Adrenal gland (tissue), 12 donors: ENCODE data around the gene EXD1. TPM values are rescaled to one million over a fixed set of nuclear protein-coding genes. Genes with fewer than 3 reads are reported as not detected.
A peak's percentile ranks its signal among the peaks of the same experiment; 100 is the strongest.

ENCODE experiments used
- DNase-seq, 7 donors: peaks; one replicate each; pipeline ENCODE4 v3.0.0-alpha.2; 2019 to 2020
- H3K27ac ChIP-seq, 5 donors: fragments of 200-600 bp; sonication (generic) in 4 of 5; 1 replicate in 3 of 5; 2 replicates in 2 of 5; pipeline versions ENCODE4 v1.5.1 to v1.8.0; 2016 to 2020; ENCODE audit warnings: mild to moderate bottlenecking in 1 of 5
- H3K27me3 ChIP-seq: fragments of 200-600 bp; 2 replicates; pipeline ENCODE4 v1.8.0; 2021
- H3K36me3 ChIP-seq, 2 donors: fragments of 200-600 bp; replicated peaks in 1 of 2; 1 replicate in 1 of 2; 2 replicates in 1 of 2; pipeline versions ENCODE4 v1.5.1 to v1.8.0; 2018 to 2022
- H3K4me1 ChIP-seq, 2 donors: fragments of 200-600 bp; replicated peaks in 1 of 2; 1 replicate in 1 of 2; 2 replicates in 1 of 2; pipeline versions ENCODE4 v1.5.1 to v1.8.0; 2018 to 2021
- H3K4me3 ChIP-seq, 4 donors: fragments of 200-600 bp; sonication (generic) in 3 of 4; one replicate each; pipeline ENCODE4 v1.5.1; 2016 to 2018
- H3K9me3 ChIP-seq, 3 donors: fragments of 200-600 bp; sonication (generic) in 1 of 3; replicated peaks in 1 of 3; 1 replicate in 2 of 3; 2 replicates in 1 of 3; pipeline versions ENCODE4 v1.5.1 to v1.8.0; 2016 to 2021
- CTCF ChIP-seq, 6 experiments: fragments of 450-650 bp in 4 of 6; fragments of 200-600 bp in 2 of 6; sonication (generic) in 1 of 6; IDR thresholded peaks; 1 replicate in 5 of 6; 2 replicates in 1 of 6; pipeline versions ENCODE4 v1.5.1 to v1.8.0; 2016 to 2021; ENCODE audit warnings: antibody characterized with exemption in 6 of 6, mild to moderate bottlenecking in 2 of 6, moderate library complexity in 1 of 6
- POLR2A ChIP-seq, 2 donors: fragments of 450-650 bp; IDR thresholded peaks; one replicate each; pipeline ENCODE4 v1.6.1; 2017; ENCODE audit warnings: antibody characterized with exemption in 2 of 2, mild to moderate bottlenecking in 2 of 2, moderate library complexity in 1 of 2
- WGBS, 4 donors: extraction: QIAGEN DNeasy Blood & Tissue Kit in 2 of 4; methylation state at CpG; one replicate each; pipeline versions ENCODE4 v1.1.5 to v1.1.7; 2013 to 2017; 5-methylcytosine and 5-hydroxymethylcytosine counted together
- intact Hi-C, 2 donors: fragments of 100-400 bp; cut with DNase I; formaldehyde crosslinking; loops; one replicate each; pipeline versions ENCODE4 v1.14.1 to v1.15.0; 2022 to 2023
- polyA plus RNA-seq, 3 donors: library from polyadenylated mRNA; stranded (reverse); fragments of 200-250 nt in 2 of 3; fragments of 350-450 nt in 1 of 3; fragmentation: Illumina TruSeq in 1 of 3; extraction: RNeasy Lipid Tissue Mini Kit (QIAGEN cat#74804) in 1 of 3; gene quantifications; one replicate each; pipeline ENCODE4 v1.2.3, GENCODE V29; 2013 to 2014
- total RNA-seq, 9 donors: library from RNA; depleted of rRNA in 4 of 9; stranded (reverse); fragments of >200 nt in 4 of 9; fragments of 120-200 nt in 1 of 9; fragmentation: NEBNext Ultra II Directional in 1 of 9; extraction: Animal tissue kit (Norgen Biotek cat#: 25700) in 1 of 9; gene quantifications; one replicate each; pipeline versions ENCODE4 v1.1.0 to v1.2.4, GENCODE V29; 2013 to 2023
- donor health status: healthy with polysubstance abuse.
- donor health status: Bipolar disorder and iron deficiency.
- donor health status: DM: yes; HTN: yes; CAD: no.
- donor health status: DM: no; HTN: no; CAD: no.
- donor health status: DM: no; HTN: no; CAD: no.
- donor health status: DM: yes; HTN: yes; CAD: no.

Gene EXD1
- total and polyA plus RNA-seq, 12 donors, result 0.11 TPM; not detected in 11

GRCh38 chr15:41259546-41260189 is 29.1 kb upstream of the EXD1 start:
- DNase-seq, result peak in 6 of 7 donors; percentile 45 to 64 (median 60)
- intact Hi-C loops, result no loop called here
- H3K27me3 ChIP-seq, result no peaks in the 10 kb centered on the region
- no peak for TF ChIP-seq CTCF (IDR thresholded peaks at IDR 0.05)
- no peak for TF ChIP-seq POLR2A (IDR thresholded peaks at IDR 0.05)
- H3K36me3 ChIP-seq, result peaks cover 0 to 14% of the 10 kb centered on the region in 2 donors
- H3K27ac ChIP-seq, result peak overlapping the region in 4 of 5 donors; percentile 44 to 73 (median 56)
- peaks cover 24 to 26% of the 10 kb centered on the region in 2 donors for H3K4me1 ChIP-seq
- peaks cover 0 to 5% (median 0%) of the 10 kb centered on the region in 3 donors for H3K9me3 ChIP-seq
- H3K4me3 ChIP-seq, result no peak overlapping the region
- WGBS, 4 donors, result 58 to 72% (median 63%) methylated on average over 8 to 12 of the region's 12 CpGs

GRCh38 chr15:41258750-41259471 is 28.4 kb upstream of the EXD1 start:
- DNase-seq, result peak in 5 of 7 donors; percentile 22 to 61 (median 50)
- Histone ChIP-seq H3K27ac (peak overlapping the region in 4 of 5 donors; percentile 44 to 73 (median 56)), H3K9me3 (peaks cover 0 to 5% (median 0%) of the 10 kb centered on the region in 3 donors), H3K4me3 (no peak overlapping the region), H3K27me3 (no peaks in the 10 kb centered on the region), H3K36me3 (peaks cover 0 to 14% of the 10 kb centered on the region in 2 donors), H3K4me1 (peaks cover 20 to 21% of the 10 kb centered on the region in 2 donors)
- intact Hi-C loops, result no loop called here
- WGBS, 4 donors, result 35 to 52% (median 48%) methylated on average over 3 of the region's 3 CpGs
- TF ChIP-seq POLR2A (IDR thresholded peaks at IDR 0.05) (peak in 1 of 2 donors; percentile 68), CTCF (IDR thresholded peaks at IDR 0.05) (no peak)

- intact Hi-C loops, result no loop called here
- peaks cover 17% of the 10 kb centered on the region in 2 donors for H3K4me1 ChIP-seq
- DNase-seq, result peak in 2 of 7 donors; percentile 19 to 31
- H3K27ac ChIP-seq, result peak overlapping the region in 2 of 5 donors; percentile 18 to 31
- no peaks in the 10 kb centered on the region for H3K27me3 ChIP-seq
- H3K9me3 ChIP-seq, result peaks cover 0 to 5% (median 0%) of the 10 kb centered on the region in 3 donors
- TF ChIP-seq CTCF (IDR thresholded peaks at IDR 0.05), result no peak
- no peak for TF ChIP-seq POLR2A (IDR thresholded peaks at IDR 0.05)
- WGBS, 4 donors, result 61 to 73% (median 69%) methylated on average over 5 of the region's 5 CpGs
- peaks cover 0 to 7% of the 10 kb centered on the region in 2 donors for H3K36me3 ChIP-seq
- H3K4me3 ChIP-seq, result no peak overlapping the region
Observed at GRCh38 chr15:41256577-41257038, 26.1 kb upstream of the EXD1 start.

- H3K9me3 ChIP-seq, result peaks cover 0 to 5% (median 0%) of the 10 kb centered on the region in 3 donors
- DNase-seq, result no peak
- TF ChIP-seq POLR2A (IDR thresholded peaks at IDR 0.05) (no peak), CTCF (IDR thresholded peaks at IDR 0.05) (no peak)
- H3K27me3 ChIP-seq, result no peaks in the 10 kb centered on the region
- peaks cover 0 to 7% of the 10 kb centered on the region in 2 donors for H3K36me3 ChIP-seq
- intact Hi-C loops, result no loop called here
- no peak overlapping the region for H3K4me3 ChIP-seq
- H3K4me1 ChIP-seq, result peaks cover 17% of the 10 kb centered on the region in 2 donors
- 92 to 100% (median 97%) methylated on average over 3 of the region's 3 CpGs for WGBS, 4 donors
- H3K27ac ChIP-seq, result no peak overlapping the region
Observed at GRCh38 chr15:41256103-41256502, 25.5 kb upstream of the EXD1 start.
